SKM-1 (cell line): ENCODE results near the gene SMPDL3B.
"Not testable (repeated sequence)": the region's sequence is repeated elsewhere in the genome, so short reads cannot be mapped to it uniquely, and the experiment has no call there.

Experiments
- DNase-seq: peaks from one replicate; lab custom pipeline; 2025; ENCODE audit not compliant: unreplicated experiment; lab: John Stamatoyannopoulos, UW

The SMPDL3B gene

DNA sequence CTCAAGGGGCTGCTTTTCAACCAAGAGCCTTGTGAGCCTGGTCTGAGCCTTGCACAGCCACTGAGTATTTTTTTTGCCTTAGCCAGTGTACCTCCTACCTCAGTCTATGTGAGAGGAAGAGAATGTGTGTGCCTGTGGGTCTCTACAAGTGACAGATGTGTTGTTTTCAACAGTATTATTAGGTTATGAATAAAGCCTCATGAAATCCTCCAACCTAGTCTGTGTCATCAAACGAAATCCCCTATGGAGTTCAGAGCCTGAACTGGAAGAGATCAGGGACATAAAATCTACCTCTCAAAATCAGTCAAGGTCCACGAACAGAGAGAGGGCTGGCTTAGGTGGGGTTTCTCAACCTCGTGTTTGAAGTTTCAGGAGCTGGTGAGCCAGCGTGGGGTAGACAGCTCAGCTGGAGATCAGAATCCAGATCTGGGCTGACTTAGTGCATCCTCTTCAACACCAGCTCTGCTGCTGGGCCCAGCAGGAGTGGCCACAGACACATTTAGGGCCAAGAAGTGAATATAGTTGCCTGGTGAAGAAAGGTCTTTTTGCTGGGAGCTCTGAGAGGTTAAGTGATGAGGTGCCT is 33.2 kb downstream of the SMPDL3B start:
- DNase-seq = no peak

DNA sequence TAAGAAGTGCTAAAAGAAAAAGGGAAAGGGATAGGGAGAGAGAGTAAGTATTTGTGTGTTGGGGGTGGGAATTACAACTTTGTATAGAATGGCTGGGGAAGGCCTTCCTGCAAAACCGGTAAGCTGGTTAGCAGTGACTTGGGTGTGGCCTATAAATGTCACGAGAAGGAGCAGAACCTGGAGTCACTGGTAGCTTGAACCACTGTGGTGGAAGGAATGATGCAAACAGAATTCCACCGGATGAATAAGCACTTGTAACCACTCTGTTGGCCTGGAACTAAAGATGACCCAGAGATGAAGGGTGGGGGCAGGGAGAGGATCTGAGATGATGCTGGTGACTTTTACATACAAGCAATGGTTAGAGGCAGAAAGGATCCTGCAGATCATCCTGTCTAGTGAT is 33.9 kb downstream of the SMPDL3B start:
- DNase-seq = no peak

DNA sequence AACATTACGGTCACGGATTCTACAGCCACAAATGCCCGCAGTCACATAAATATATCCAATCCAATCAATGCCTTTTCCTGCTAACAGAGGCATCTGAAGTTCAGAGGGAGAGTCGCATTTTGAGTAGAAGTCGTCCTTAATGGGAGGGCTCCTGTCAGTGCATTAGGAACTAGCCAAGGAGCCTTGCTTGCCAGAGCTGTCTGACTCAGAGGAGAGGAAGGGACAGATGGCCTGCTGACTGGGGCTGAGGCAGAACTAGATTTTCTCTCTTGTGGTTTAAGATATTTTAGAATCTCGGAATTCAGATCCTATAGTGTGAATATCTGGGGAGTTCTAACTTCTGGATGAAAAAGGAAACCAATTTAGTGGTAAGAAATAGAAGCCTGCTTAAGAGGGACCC is 35.6 kb downstream of the SMPDL3B start:
- DNase-seq = no peak

DNA sequence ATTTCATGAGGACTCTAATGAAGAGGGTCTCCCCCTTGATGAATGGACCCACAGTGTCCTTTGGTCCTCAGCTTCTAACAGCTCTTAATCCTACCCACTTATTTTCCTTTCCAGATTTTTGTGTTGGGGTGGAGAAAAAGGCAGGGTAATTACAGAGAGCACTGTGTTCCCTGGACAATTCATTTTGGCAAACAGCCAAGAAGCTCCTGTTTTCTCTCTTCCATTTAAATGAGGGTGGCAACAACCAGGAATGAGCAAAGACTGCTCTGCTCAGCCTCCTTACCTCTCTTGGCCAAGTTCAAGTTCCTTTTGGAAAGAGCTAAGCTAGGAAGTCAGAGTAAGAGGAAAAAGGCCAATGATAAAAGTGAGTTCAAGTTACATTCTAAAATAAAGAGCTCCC is 36.9 kb downstream of the SMPDL3B start:
- DNase-seq = no peak

DNA sequence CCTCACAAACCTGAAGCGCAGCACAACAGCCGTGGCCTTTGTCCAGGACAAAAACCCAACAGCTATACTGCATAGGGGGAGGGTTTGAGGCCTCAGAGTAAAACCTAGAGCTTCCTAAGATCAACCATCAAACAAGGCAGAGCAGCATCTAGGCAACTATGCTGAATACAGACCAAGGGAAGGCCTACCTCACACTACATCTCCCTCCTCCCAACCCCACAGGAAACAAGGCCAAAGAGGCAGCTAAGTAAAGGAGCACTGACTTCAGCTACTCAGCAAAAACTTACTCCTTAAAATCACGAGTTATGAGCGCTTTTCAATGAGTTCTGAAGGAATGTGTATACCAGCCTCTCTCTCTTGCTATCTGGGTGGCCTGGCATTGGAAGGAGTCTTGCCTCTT is 37.3 kb downstream of the SMPDL3B start:
- DNase-seq = no peak

DNA sequence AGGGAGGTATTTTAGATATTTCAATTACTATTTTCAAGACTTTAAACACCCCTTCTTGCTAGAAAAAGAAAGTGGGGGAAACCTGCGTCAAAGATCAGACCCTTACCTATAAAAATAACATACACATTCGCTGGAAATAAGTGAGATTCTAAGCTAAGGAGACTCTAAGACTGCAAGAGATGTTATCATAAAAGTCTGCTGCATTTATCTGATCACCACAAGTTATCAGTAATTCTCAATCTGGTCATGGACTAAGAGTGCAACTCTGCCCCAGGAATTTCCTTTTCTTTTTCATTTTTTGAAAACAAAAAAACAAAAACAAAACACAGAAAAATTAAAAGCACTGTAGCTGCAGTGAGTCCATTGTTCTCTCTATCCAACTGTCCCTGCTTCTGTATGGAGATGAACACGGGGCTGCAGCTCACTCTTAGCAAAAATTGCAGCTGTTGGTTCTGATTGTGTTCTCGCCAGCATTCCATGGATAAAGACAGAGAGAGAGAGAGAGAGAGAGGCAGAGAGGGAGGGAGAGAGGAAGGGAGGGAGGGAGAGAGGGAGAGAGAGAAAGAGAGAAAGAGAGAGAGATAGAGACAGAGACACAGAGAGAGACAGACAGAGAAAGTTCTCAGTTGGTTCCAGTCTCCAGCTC is 39.1 kb downstream of the SMPDL3B start:
- DNase-seq = no peak

DNA sequence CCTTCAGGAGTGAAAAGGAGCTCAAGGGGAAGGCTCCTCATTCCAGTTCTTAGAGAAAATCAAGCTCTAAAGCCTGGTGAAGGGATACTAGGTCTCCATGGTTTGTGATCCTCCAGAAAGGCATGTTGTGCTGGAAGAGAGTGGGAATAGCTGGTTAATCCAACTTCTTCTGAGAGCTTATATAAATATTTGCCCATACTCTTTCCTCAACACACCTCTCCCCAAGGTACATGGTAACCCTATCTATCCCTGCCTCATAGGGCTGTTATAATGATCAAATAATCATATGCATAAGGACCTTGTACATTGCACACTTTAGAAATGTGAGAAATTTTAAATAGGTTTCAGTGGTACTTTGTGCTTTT is 39.6 kb downstream of the SMPDL3B start:
- DNase-seq = no peak

DNA sequence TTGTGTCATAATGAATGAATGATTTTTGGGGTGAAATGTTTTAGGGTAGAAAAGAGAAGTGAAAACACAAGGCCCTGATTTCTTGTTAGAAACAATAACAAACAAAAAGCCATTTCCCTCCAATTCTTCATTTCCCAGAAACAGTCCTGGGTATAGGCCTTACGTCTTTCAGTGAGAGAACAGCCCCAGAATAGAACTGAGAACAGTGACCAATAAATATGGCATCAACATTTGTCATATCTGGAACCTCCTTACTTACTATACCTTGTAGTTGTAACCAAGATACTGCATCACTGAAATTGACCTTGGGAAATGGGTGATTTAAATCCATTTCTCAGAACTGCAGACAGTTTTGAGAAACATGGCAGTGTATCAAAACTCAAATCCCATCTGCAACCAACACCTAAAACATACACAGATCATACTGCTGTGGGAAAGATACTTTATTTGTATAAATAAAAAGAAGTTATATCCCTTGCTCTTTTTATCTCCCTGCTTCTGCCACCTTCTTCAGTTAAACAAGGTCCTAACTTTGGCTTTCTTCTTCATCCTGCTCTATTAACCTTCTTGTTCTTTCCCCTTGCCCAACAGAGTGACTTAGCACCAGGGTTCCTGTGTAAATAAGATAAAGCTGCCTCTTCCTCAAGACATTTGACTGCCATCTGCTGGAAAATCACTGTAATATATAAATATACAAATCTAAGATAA is 44.5 kb downstream of the SMPDL3B start:
- DNase-seq = peak; percentile 84

DNA sequence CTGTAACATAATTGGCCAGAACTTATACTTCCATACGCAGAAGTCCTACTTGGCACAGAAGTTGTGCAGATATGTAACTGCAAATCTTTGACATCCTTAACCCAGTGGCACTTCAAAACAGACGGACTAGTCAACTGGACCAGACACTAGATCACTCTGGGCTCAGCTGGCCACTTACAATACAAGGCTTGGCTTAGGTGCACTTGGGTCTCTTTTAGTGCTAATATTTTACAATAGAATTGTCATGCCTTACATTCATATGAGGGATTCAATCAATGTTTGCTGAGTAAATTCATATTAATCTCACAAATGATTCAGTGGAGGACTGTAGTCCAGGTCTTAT is 45.0 kb downstream of the SMPDL3B start:
- DNase-seq = no peak

DNA sequence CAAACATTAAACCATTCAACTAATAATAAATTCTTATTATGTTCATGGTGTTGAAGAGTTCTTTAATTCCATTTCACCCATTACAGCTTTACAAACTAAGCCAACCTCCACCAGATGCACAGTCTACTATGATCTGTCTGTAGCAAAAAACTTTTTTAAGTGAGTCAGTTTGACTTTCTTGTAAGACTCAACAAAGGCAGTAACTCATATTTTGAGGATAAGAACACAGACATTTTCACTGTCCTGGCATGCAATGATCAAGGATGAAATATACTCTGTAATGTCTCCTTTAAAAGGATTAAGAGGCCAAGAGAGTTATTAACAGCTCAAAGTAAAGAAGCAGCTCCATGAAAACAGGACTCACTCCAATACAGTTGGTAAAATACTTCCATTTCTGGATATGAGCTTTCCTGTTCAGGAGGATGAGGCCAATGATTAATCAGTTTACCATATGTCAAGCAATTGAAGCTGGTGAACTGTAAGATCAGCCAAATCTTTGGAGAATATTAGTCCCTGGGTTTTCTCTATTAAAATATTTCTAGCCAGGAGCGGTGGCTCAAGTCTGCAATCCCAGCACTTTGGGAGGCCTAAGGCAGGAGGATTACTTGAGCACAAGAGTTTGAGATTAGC is 45.5 kb downstream of the SMPDL3B start:
- DNase-seq = no peak

DNA sequence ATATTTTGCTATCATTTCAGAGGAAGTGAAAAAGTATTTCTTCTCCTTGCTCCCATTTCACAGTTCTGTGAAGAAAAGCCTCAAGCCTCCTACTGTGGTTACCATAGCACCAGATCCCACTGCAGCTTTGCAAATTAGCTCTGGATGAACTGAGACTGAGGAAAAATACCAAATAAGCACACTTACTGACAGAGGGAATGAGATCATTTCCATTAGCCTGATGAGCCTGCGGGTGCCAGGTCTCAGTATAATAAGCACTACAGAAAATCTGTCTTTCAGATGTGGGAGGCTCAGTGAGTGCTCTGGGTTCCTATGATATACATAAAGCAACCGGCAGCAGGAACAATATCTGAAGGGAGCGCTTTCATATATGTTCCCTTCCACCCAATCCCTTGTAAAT is 46.3 kb downstream of the SMPDL3B start:
- no peak for DNase-seq

DNA sequence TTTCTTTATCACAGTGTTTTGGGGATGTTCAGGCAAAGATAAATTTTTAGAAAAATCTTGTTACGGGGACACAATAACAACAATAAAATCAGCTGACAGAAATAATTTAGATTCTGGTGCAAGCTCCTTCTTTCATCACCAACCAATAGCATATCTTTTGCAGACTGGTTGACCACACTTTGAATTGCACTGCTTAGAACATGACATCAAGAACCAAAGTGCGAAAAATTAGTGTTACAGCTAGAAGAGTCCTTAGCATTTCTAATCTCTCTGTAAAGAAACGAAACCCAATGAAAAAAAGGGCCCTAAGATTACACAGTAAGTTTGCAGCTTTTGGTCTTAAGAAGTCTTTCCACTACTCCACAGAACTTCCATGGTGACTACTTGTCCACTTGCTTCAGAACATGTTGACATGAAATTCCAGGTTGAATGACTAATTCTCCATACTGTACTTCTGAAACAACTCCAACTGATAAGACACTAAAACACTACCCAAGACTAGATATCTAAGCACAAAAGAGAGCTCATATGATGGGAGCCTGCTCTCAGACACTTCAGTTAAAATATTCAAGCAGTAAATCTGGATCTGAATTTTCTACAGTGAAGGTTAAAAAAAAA is 56.2 kb downstream of the SMPDL3B start:
- no peak for DNase-seq

DNA sequence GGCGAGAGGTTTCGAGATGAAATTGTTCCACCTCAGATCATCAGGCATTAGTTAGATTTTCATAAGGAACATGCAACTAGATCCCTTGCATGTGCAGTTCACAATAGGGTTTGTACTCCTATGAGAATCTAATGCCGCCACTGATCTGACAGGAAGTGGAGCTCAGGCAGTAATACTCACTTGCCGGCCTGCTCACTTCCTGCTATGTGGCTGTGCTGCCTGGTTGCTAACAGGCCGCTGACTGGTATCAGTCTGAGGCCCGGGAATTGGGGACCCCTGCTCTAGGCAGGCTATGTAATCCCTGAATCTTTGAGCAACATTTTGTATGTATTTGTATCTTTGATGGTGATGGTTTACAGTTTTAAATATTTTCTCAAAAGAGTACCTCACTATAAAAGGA is 57.5 kb downstream of the SMPDL3B start:
- DNase-seq = no peak

DNA sequence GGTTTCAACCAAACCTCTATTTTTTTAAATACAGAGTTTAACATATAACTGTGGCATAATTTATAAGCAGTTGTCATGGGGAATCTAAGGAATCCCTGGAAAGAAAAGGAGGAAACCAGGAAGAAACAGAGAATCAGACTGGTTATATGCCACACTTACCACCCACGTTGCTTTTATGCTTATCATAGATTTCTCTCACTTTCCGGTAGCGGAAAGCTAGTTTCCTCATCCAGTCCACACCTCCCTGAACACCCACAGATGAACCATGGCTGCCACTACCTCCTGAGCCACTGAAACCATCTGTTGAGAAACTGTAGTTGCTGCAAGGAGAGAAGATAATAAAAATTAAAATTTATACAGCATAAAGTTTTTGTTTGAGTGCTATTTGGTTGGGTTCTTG is 58.4 kb downstream of the SMPDL3B start:
- DNase-seq = no peak

DNA sequence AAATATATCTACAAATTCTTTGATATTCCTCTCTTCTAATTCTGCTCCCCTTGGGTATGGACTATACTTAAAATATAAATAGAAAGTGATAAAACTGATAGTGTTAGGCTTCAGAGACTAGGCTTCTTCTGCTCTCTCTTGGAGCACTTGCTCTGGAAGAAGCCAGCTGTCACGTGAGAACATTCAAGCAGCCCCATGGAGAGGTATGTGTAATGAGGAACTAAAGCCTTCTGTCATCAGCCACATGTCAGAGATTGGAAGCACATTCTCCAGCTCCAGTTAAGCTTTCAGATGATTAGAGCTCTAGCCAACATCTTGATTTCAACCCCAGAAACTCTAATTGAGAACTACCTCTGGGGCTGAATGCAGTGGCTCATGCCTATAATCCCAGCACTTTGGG is 59.3 kb downstream of the SMPDL3B start:
- DNase-seq = no peak

DNA sequence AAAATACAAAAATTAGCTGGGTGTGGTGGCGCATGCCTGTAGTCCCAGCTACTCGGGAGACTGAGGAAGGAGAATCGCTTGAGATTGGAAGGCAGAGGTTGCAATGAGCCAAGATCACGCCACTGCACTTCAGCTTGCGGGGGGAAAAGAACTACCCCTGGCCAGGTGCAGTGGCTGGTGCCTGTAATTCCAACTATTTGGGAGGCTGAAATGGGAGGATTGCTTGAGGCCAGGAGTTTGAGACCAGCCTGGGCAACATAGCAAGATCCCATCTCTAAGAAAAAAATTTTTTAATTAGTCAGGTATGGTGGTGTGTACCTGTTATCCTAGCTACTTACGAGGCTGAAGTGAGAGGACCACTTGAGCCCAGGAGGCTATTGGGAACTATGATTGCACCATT is 59.7 kb downstream of the SMPDL3B start:
- not testable (repeated sequence) for DNase-seq

DNA sequence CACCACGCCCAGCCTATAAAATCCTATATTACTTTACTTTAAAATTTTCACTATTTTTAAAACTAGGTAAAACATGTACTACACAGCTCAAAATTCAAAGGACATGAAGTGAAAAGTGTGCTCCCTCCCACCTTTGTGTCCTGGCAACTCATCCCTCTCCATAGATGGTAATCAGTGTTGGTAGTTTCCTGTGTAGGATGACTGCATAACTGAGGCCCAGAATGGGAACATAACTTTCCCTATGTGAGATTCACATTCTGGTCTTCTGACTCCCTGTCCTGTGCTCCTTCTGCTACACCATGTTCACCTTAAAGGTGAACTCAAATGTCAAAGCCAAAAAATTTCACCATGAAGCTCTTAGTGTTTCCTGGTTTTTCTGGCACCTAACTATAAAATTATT is 64.3 kb downstream of the SMPDL3B start:
- no peak for DNase-seq

DNA sequence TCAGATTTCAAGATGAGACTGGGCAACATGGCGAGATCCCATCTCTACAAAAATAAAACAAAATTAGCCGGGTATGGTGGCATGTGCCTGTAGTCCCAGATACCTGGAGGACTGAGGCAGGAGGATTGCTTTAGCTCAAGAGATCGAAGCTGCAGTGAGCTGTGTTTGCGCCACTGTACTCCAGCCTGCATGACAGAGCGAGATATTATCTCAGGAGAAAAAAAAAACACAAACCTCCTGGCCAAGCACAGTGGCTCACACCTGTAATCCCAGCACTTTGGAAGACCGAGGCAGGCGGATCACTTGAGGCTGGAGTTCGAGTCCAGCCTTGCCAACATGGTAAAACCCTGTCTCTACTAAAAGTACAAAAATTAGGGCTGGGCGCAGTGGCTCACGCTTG is 67.8 kb downstream of the SMPDL3B start:
- DNase-seq = no peak

DNA sequence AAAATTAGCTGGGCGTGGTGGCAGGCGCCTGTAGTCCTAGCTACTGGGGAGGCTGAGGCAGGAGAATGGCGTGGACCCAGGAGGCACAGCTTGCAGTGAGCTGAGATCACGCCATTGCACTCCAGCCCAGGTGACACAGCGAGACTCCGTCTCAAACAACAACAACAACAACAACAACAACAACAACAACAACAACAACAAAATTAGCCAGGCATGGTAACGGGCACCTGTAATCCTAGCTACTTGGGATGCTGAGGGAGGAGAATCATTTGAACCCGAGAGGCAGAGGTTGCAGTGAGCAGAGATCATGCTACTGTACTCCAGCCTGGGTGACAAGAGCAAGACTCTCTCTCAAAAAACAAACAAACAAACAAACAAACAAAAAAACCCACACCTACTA is 68.3 kb downstream of the SMPDL3B start:
- not testable (repeated sequence) for DNase-seq
